Gastroesophageal sphincter (tissue), 4 donors: ENCODE data around the gene APBA2. TPM values are rescaled to one million over a fixed set of nuclear protein-coding genes. Genes with fewer than 3 reads are reported as not detected.

Experiments used
- ATAC-seq: fragments of 150-250 bp; one replicate; pipeline ENCODE4 v1.9.1; 2016; ENCODE audit warnings: mild to moderate bottlenecking, moderate library complexity
- H3K27ac ChIP-seq, 4 donors: fragments of 200-600 bp; sonication (generic) in 3 of 4; 1 replicate in 3 of 4; 2 replicates in 1 of 4; pipeline ENCODE4 v1.5.1; 2016 to 2019
- H3K27me3 ChIP-seq: fragments of 200-600 bp; sonication (generic); one replicate; pipeline ENCODE4 v1.5.1; 2019
- H3K36me3 ChIP-seq, 2 donors: fragments of 200-600 bp; sonication (generic); one replicate each; pipeline ENCODE4 v1.5.1; 2019; ENCODE audit warnings: control low read depth in 1 of 2
- H3K4me1 ChIP-seq, 3 donors: fragments of 200-600 bp; sonication (generic); 1 replicate in 2 of 3; 2 replicates in 1 of 3; pipeline ENCODE4 v1.5.1; 2016 to 2019; ENCODE audit warnings: control low read depth in 2 of 3
- H3K4me3 ChIP-seq, 2 donors: fragments of 200-600 bp; sonication (generic); one replicate each; pipeline ENCODE4 v1.5.1; 2019; ENCODE audit warnings: mild to moderate bottlenecking in 1 of 2, moderate library complexity in 1 of 2
- H3K9me3 ChIP-seq, 3 donors: fragments of 200-600 bp; sonication (generic); one replicate each; pipeline ENCODE4 v1.5.1; 2017 to 2019; ENCODE audit warnings: control low read depth in 2 of 3
- EP300 ChIP-seq: sonication (generic); formaldehyde crosslinking; IDR thresholded peaks from one replicate; pipeline ENCODE4 v1.6.1; 2017; ENCODE audit warnings: antibody characterized with exemption, mild to moderate bottlenecking
- POLR2A ChIP-seq, 2 donors: fragments of 450-650 bp; IDR thresholded peaks; one replicate each; pipeline ENCODE4 v1.6.1; 2017; ENCODE audit warnings: antibody characterized with exemption in 2 of 2, mild to moderate bottlenecking in 2 of 2, moderate library complexity in 1 of 2
- POLR2AphosphoS5 ChIP-seq: sonication (generic); formaldehyde crosslinking; IDR thresholded peaks from one replicate; pipeline ENCODE4 v1.6.1; 2017; ENCODE audit warnings: antibody characterized with exemption
- WGBS, 2 donors: methylation state at CpG; one replicate each; pipeline ENCODE4 v1.1.5; 2018; ENCODE audit warnings: low coverage in 1 of 2; 5-methylcytosine and 5-hydroxymethylcytosine counted together
- total RNA-seq, 4 donors: library from RNA; depleted of rRNA; stranded (reverse); fragments of >200 nt; gene quantifications; one replicate each; pipeline ENCODE4 v1.1.0, GENCODE V29; 2016
- TF ChIP-seq, protein P1 (sequence below), 4 experiments: fragments of 200-600 bp in 2 of 4; fragments of 450-650 bp in 2 of 4; sonication (generic) in 1 of 4; IDR thresholded peaks; one replicate each; pipeline ENCODE4 v1.5.1; 2017 to 2019; ENCODE audit warnings: antibody characterized with exemption in 4 of 4, mild to moderate bottlenecking in 2 of 4, moderate library complexity in 2 of 4

The APBA2 gene
- total RNA-seq, 4 donors from 2014 or later: 3.1 to 14.9 (median 4.2) TPM

DNA sequence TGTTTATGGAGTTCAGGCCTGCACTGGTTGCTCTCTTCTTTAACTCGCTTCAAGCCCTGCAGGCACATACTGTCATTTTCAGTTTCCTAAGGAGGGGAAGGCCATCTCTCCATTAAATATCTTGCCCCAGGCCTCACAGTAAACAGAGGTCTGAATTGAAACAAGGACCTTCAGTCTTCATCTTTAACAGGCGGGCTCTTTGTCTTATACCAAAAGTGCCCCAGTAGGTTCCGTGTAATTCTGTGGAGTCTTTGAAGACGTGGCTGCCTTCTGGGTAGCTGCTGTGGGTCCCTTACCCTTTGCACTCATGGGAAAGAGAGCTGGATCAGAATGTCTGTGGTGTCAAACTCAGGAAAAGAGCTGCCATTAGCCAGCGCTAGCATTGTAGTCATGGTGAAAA, 161.2 kb downstream of the APBA2 start:
- no peaks in the 10 kb centered on the region for H3K36me3 ChIP-seq
- 82 to 93% methylated on average over 2 to 3 of the region's 5 CpGs for WGBS, 2 donors
- no peaks in the 10 kb centered on the region for H3K9me3 ChIP-seq
- no peak overlapping the region for H3K27ac ChIP-seq
- ATAC-seq: no peak
- H3K4me3 ChIP-seq: no peak overlapping the region
- TF ChIP-seq EP300: no peak
- TF ChIP-seq, protein P1, sequence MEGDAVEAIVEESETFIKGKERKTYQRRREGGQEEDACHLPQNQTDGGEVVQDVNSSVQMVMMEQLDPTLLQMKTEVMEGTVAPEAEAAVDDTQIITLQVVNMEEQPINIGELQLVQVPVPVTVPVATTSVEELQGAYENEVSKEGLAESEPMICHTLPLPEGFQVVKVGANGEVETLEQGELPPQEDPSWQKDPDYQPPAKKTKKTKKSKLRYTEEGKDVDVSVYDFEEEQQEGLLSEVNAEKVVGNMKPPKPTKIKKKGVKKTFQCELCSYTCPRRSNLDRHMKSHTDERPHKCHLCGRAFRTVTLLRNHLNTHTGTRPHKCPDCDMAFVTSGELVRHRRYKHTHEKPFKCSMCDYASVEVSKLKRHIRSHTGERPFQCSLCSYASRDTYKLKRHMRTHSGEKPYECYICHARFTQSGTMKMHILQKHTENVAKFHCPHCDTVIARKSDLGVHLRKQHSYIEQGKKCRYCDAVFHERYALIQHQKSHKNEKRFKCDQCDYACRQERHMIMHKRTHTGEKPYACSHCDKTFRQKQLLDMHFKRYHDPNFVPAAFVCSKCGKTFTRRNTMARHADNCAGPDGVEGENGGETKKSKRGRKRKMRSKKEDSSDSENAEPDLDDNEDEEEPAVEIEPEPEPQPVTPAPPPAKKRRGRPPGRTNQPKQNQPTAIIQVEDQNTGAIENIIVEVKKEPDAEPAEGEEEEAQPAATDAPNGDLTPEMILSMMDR (IDR thresholded peaks at IDR 0.05): no peak
- TF ChIP-seq POLR2A (IDR thresholded peaks at IDR 0.05): no peak
- TF ChIP-seq POLR2AphosphoS5: no peak
- H3K27me3 ChIP-seq: no peaks in the 10 kb centered on the region
- no peaks in the 10 kb centered on the region for H3K4me1 ChIP-seq

DNA sequence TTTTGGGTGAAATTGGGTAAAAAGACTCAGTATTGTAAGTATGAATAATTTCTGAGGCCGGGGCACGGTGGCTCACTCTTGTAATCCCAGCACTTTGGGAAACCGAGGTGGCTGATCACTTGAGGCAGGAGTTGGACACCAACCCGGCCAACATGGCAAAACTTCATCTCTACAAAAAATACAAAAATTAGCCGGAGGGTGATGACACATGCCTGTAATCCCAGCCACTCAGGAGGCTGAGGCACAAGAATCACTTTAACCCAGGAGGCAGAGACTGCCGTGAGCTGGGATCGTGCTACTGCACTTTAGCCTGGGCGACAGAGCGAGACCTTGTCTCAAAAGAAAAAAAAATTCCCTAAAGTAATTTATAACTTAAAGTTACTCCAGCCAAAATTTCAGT, 162.2 kb downstream of the APBA2 start:
- Histone ChIP-seq H3K4me3 (no peak overlapping the region), H3K27me3 (no peaks in the 10 kb centered on the region), H3K4me1 (no peaks in the 10 kb centered on the region), H3K27ac (no peak overlapping the region), H3K9me3 (no peaks in the 10 kb centered on the region), H3K36me3 (no peaks in the 10 kb centered on the region)
- no peak for ATAC-seq
- no peak for TF ChIP-seq POLR2AphosphoS5
- TF ChIP-seq, protein P1 (IDR thresholded peaks at IDR 0.05): no peak
- TF ChIP-seq POLR2A (IDR thresholded peaks at IDR 0.05): no peak
- TF ChIP-seq EP300: no peak
- 89 to 94% methylated on average over 5 to 8 of the region's 9 CpGs for WGBS, 2 donors

DNA sequence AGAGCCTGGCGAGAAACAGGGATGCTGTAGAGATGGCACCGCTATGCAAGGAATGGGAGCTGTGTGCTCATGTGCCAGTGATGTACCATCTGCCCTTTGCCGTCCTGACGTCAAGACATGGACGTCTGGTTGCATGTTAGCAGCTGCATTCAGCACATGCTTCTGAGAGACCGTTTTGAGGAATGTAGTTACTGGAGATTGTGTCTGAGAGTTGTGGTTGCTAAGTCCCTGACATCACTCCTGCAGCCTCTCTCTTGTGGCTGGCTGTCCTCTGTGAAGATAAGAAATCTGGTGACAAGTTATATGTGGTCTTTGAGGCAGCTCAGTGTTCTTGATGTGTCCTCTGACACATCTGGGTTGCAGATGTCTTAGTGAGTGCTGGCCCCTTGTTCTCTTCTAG, 165.1 kb downstream of the APBA2 start:
- no peak for ATAC-seq
- Histone ChIP-seq H3K27me3 (no peaks in the 10 kb centered on the region), H3K27ac (no peak overlapping the region), H3K4me3 (no peak overlapping the region), H3K36me3 (no peaks in the 10 kb centered on the region), H3K9me3 (no peaks in the 10 kb centered on the region), H3K4me1 (no peaks in the 10 kb centered on the region)
- WGBS, 2 donors: 56 to 72% methylated on average over 5 to 6 of the region's 6 CpGs
- TF ChIP-seq POLR2A (IDR thresholded peaks at IDR 0.05) (no peak), EP300 (no peak), POLR2AphosphoS5 (no peak)
- TF ChIP-seq, protein P1 (IDR thresholded peaks at IDR 0.05): no peak

DNA sequence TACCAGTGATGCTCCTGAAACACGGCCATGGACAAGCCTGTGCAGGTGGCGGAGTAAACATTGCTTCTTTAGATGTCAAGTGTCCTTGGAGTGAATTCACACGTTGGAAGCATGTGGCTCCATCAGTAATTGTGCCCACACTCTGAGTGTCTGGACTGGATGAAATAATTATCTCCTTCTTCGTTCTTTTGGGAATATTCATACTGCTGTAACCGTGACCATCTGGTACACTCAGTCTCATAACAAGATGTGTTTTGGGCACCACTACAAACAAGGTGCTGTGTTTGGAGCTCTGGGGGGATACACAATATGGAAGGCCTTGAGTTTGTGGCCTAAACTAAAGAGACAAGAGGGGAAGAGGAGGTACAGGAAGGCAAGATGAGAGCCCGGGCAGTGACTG, 165.6 kb downstream of the APBA2 start:
- Histone ChIP-seq H3K4me1 (no peaks in the 10 kb centered on the region), H3K9me3 (no peaks in the 10 kb centered on the region), H3K4me3 (no peak overlapping the region), H3K27ac (no peak overlapping the region), H3K27me3 (no peaks in the 10 kb centered on the region), H3K36me3 (no peaks in the 10 kb centered on the region)
- TF ChIP-seq, protein P1 (IDR thresholded peaks at IDR 0.05): no peak
- TF ChIP-seq POLR2AphosphoS5 (no peak), POLR2A (IDR thresholded peaks at IDR 0.05) (no peak), EP300 (no peak)
- no peak for ATAC-seq
- 90 to 91% methylated on average over 3 to 6 of the region's 6 CpGs for WGBS, 2 donors

DNA sequence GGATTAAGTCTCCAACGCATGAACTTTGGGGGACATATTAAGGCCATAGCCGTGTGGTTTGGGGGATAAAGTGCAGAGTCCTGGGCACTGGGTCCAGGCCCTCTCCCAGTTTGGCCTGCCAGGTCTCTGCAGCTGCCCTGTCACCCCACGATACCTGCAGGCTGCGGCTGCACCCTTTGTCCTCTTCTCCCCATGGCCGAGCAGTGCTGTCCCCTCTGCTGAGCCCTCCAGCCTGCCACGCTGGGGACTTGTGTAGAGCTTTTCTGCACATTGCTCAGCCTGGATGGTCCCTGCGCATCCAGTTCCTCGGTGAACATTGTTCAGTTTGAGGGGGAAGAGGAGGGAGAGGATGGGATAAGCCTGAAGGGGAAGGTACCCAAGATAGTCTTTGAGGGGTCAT, 167.2 kb downstream of the APBA2 start:
- H3K4me1 ChIP-seq: no peaks in the 10 kb centered on the region
- TF ChIP-seq EP300 (no peak), POLR2AphosphoS5 (no peak), POLR2A (IDR thresholded peaks at IDR 0.05) (no peak)
- TF ChIP-seq, protein P1 (IDR thresholded peaks at IDR 0.05): no peak
- no peak overlapping the region for H3K27ac ChIP-seq
- no peaks in the 10 kb centered on the region for H3K36me3 ChIP-seq
- ATAC-seq: no peak
- no peaks in the 10 kb centered on the region for H3K27me3 ChIP-seq
- H3K4me3 ChIP-seq: no peak overlapping the region
- WGBS, 2 donors: 80 to 90% methylated on average over 2 to 3 of the region's 8 CpGs
- no peaks in the 10 kb centered on the region for H3K9me3 ChIP-seq
